T-cell (primary cell): ENCODE results near the gene DOCK1. TPM values are rescaled to one million over a fixed set of nuclear protein-coding genes. Genes with fewer than 3 reads are reported as not detected.

Experiments used
- ATAC-seq, 4 experiments: fragments of 200-7000 bp in 3 of 4; fragments of 150-1000 bp in 1 of 4; cut with Tn5 transposase; replicated peaks in 1 of 4; 1 replicate in 3 of 4; 2 replicates in 1 of 4; pipeline ENCODE4 v1.10.0; 2021; ENCODE audit warnings: moderate library complexity in 3 of 4, mild to moderate bottlenecking in 2 of 4, moderate number of reproducible peaks in 1 of 4
- CTCF ChIA-PET, 2 donors: fragments of 300-600 bp; sonication (Branson Sonifier 250); formaldehyde crosslinking; loops; one replicate each; lab custom pipeline; 2022; ENCODE audit warnings: antibody characterized with exemption in 2 of 2; lab: Charles Lee
- POLR2A ChIA-PET, 2 donors: fragments of 300-600 bp; sonication (Branson Sonifier 250); formaldehyde crosslinking; loops; one replicate each; lab custom pipeline; 2022; ENCODE audit warnings: antibody characterized with exemption in 2 of 2; lab: Charles Lee
- DNase-seq, 35 experiments: peaks; one replicate each; pipeline versions ENCODE4 v3.0.0 to v3.0.0-alpha.2; 2013 to 2023
- H3K27ac ChIP-seq: one replicate; pipeline ENCODE4 v1.5.1; 2013; ENCODE audit warnings: low read length
- H3K27me3 ChIP-seq, 2 experiments: replicated peaks in 1 of 2; 1 replicate in 1 of 2; 2 replicates in 1 of 2; pipeline versions ENCODE4 v1.6.1 to v1.7.0; 2013; ENCODE audit warnings: low read length in 1 of 2, mixed read lengths in 1 of 2; ENCODE audit not compliant: control insufficient read depth in 2 of 2, insufficient read depth in 2 of 2; ENCODE audit errors: extremely low read depth in 1 of 2
- H3K36me3 ChIP-seq, 2 donors: 1 replicate in 1 of 2; 2 replicates in 1 of 2; pipeline versions ENCODE4 v1.6.1 to v1.7.0; 2013; ENCODE audit warnings: low read length in 1 of 2; ENCODE audit not compliant: control insufficient read depth in 2 of 2, insufficient read depth in 1 of 2; ENCODE audit errors: extremely low read depth in 1 of 2
- H3K4me1 ChIP-seq, 2 experiments: 1 replicate in 1 of 2; 2 replicates in 1 of 2; pipeline versions ENCODE4 v1.6.1 to v1.7.0; 2013; ENCODE audit warnings: low read length in 2 of 2, mixed read lengths in 1 of 2; ENCODE audit not compliant: insufficient read depth in 2 of 2, control insufficient read depth in 1 of 2; ENCODE audit errors: extremely low read depth in 1 of 2
- H3K4me3 ChIP-seq, 2 donors: 1 replicate in 1 of 2; 2 replicates in 1 of 2; pipeline versions ENCODE4 v1.5.1 to v1.7.0; 2013; ENCODE audit warnings: mild to moderate bottlenecking in 2 of 2, low read length in 1 of 2, moderate library complexity in 1 of 2; ENCODE audit not compliant: control insufficient read depth in 1 of 2; ENCODE audit errors: extremely low read depth in 1 of 2
- H3K9me3 ChIP-seq: 2 replicates; pipeline ENCODE4 v1.7.0; 2013
- H3K27ac Mint-ChIP-seq, 2 donors: one replicate each; pipeline ENCODE4 v1.8.0; 2020 to 2021; ENCODE audit warnings: mild to moderate bottlenecking in 2 of 2, mixed read lengths in 2 of 2
- H3K27me3 Mint-ChIP-seq, 2 donors: one replicate each; pipeline ENCODE4 v1.8.0; 2021 to 2022; ENCODE audit warnings: mixed read lengths in 2 of 2
- H3K36me3 Mint-ChIP-seq: one replicate; pipeline ENCODE4 v1.8.0; 2021; ENCODE audit warnings: mixed read lengths
- H3K4me1 Mint-ChIP-seq, 3 donors: one replicate each; pipeline ENCODE4 v1.8.0; 2020 to 2022; ENCODE audit warnings: mixed read lengths in 3 of 3, mild to moderate bottlenecking in 1 of 3
- H3K4me3 Mint-ChIP-seq, 3 donors: one replicate each; pipeline ENCODE4 v1.8.0; 2020 to 2022; ENCODE audit warnings: mild to moderate bottlenecking in 3 of 3, mixed read lengths in 3 of 3, moderate library complexity in 3 of 3
- H3K9me3 Mint-ChIP-seq, 3 donors: one replicate each; pipeline ENCODE4 v1.8.0; 2020 to 2022; ENCODE audit warnings: mixed read lengths in 3 of 3
- WGBS: methylation state at CpG from one replicate; pipeline ENCODE4 v1.1.5; 2013; ENCODE audit warnings: missing lambda C conversion rate; ENCODE audit not compliant: insufficient coverage; 5-methylcytosine and 5-hydroxymethylcytosine counted together
- total RNA-seq, 35 experiments: library from RNA in 6 of 35; stranded (reverse) in 6 of 35; fragments of 120-200 nt in 1 of 35; gene quantifications; one replicate each; pipeline versions ENCODE4 v1.2.1 to v1.2.4 and lab custom pipeline; 2013 to 2026

DOCK1 gene
- total RNA-seq, 5 donors from 2014 or later (not counting 1 experiment from before 2014, with no cell fraction given): 0.18 to 0.53 (median 0.37) TPM

GRCh38 chr10:127347202-127347959, 442.2 kb downstream of the DOCK1 start:
- Mint-ChIP-seq H3K27ac (no peak overlapping the region), H3K9me3 (no peaks in the 10 kb centered on the region), H3K36me3 (no peaks in the 10 kb centered on the region), H3K27me3 (peaks cover 0 to 8% of the 10 kb centered on the region in 2 donors), H3K4me3 (no peak overlapping the region), H3K4me1 (no peaks in the 10 kb centered on the region)
- Histone ChIP-seq H3K27ac (no peak overlapping the region), H3K9me3 (no peaks in the 10 kb centered on the region), H3K4me1 (no peaks in the 10 kb centered on the region), H3K4me3 (no peak overlapping the region), H3K36me3 (no peaks in the 10 kb centered on the region), H3K27me3 (peaks cover 0 to 23% of the 10 kb centered on the region in 2 experiments)
- ChIA-PET CTCF (interaction anchor here in 1 of 2 donors (1.1 kb wide), 1 partner anchor 104 kb away, joined by 4 read pairs; no protein-coding TSS in a partner anchor), POLR2A (interaction anchor here in 1 of 2 donors (0.6 kb wide), 1 partner anchor 65 kb away, joined by 19 read pairs; no protein-coding TSS in a partner anchor)
- ATAC-seq (no peak), DNase-seq (peak in 1 of 35 experiments; percentile 10)
- WGBS: 88% methylated on average over 21 of the region's 23 CpGs

- no peaks in the 10 kb centered on the region for H3K36me3 Mint-ChIP-seq
- H3K4me3 ChIP-seq: no peak overlapping the region
- no peak overlapping the region for H3K27ac Mint-ChIP-seq
- no peaks in the 10 kb centered on the region for H3K4me1 ChIP-seq
- ChIA-PET CTCF (no interaction called here), POLR2A (no interaction called here)
- 90% methylated on average over 2 of the region's 3 CpGs for WGBS
- DNase-seq (no peak), ATAC-seq (no peak)
- H3K27me3 Mint-ChIP-seq: peaks cover 0 to 8% of the 10 kb centered on the region in 2 donors
- no peak overlapping the region for H3K27ac ChIP-seq
- H3K27me3 ChIP-seq: peaks cover 0 to 30% of the 10 kb centered on the region in 2 experiments
- no peaks in the 10 kb centered on the region for H3K9me3 Mint-ChIP-seq
- H3K9me3 ChIP-seq: no peaks in the 10 kb centered on the region
- H3K36me3 ChIP-seq: no peaks in the 10 kb centered on the region
- no peaks in the 10 kb centered on the region for H3K4me1 Mint-ChIP-seq
- no peak overlapping the region for H3K4me3 Mint-ChIP-seq
Measured at GRCh38 chr10:127349737-127350136, 444.5 kb downstream of the DOCK1 start.

GRCh38 chr10:127351542-127351941, 446.3 kb downstream of the DOCK1 start:
- ChIA-PET CTCF (no interaction called here), POLR2A (no interaction called here)
- no peak for ATAC-seq
- Mint-ChIP-seq H3K27ac (no peak overlapping the region), H3K27me3 (peaks cover 0 to 8% of the 10 kb centered on the region in 2 donors), H3K9me3 (no peaks in the 10 kb centered on the region), H3K36me3 (no peaks in the 10 kb centered on the region), H3K4me3 (no peak overlapping the region), H3K4me1 (no peaks in the 10 kb centered on the region)
- Histone ChIP-seq H3K4me1 (no peaks in the 10 kb centered on the region), H3K27me3 (peaks cover 0 to 30% of the 10 kb centered on the region in 2 experiments), H3K27ac (no peak overlapping the region), H3K4me3 (no peak overlapping the region), H3K9me3 (no peaks in the 10 kb centered on the region), H3K36me3 (no peaks in the 10 kb centered on the region)
- DNase-seq: no peak
- 89% methylated on average over 1 of the region's 4 CpGs for WGBS

- POLR2A ChIA-PET: no interaction called here
- no peaks in the 10 kb centered on the region for H3K9me3 ChIP-seq
Measured at GRCh38 chr10:127353544-127353943, 448.3 kb downstream of the DOCK1 start.

GRCh38 chr10:127354255-127354654, 449.0 kb downstream of the DOCK1 start:
- Mint-ChIP-seq H3K9me3 (no peaks in the 10 kb centered on the region), H3K36me3 (no peaks in the 10 kb centered on the region), H3K27me3 (peaks cover 0 to 7% of the 10 kb centered on the region in 2 donors), H3K4me1 (no peaks in the 10 kb centered on the region), H3K27ac (no peak overlapping the region), H3K4me3 (no peak overlapping the region)
- Histone ChIP-seq H3K4me3 (no peak overlapping the region), H3K27ac (no peak overlapping the region), H3K9me3 (no peaks in the 10 kb centered on the region), H3K27me3 (peaks cover 0 to 19% of the 10 kb centered on the region in 2 experiments), H3K4me1 (no peaks in the 10 kb centered on the region), H3K36me3 (no peaks in the 10 kb centered on the region)
- WGBS: 73% methylated on average over 4 of the region's 7 CpGs
- ChIA-PET POLR2A (interaction anchor here in 1 of 2 donors (0.9 kb wide), 1 partner anchor 8 kb away, joined by 3 read pairs; no protein-coding TSS in a partner anchor), CTCF (no interaction called here)
- DNase-seq: no peak
- ATAC-seq: no peak

More at GRCh38 chr10:127353544-127353943, 448.3 kb downstream of the DOCK1 start:
- H3K27ac Mint-ChIP-seq: no peak overlapping the region
- no peak overlapping the region for H3K27ac ChIP-seq
- H3K27me3 Mint-ChIP-seq: peaks cover 0 to 8% of the 10 kb centered on the region in 2 donors
- H3K4me1 ChIP-seq: no peaks in the 10 kb centered on the region
- H3K4me3 Mint-ChIP-seq: no peak overlapping the region
- H3K4me3 ChIP-seq: no peak overlapping the region
- H3K36me3 ChIP-seq: no peaks in the 10 kb centered on the region
- ATAC-seq (no peak), DNase-seq (no peak)
- CTCF ChIA-PET: no interaction called here
- H3K36me3 Mint-ChIP-seq: no peaks in the 10 kb centered on the region
- WGBS: 77% methylated on average over 11 of the region's 13 CpGs
- H3K4me1 Mint-ChIP-seq: no peaks in the 10 kb centered on the region
- H3K9me3 Mint-ChIP-seq: no peaks in the 10 kb centered on the region
- peaks cover 0 to 23% of the 10 kb centered on the region in 2 experiments for H3K27me3 ChIP-seq

GRCh38 chr10:127354992-127355391, 449.8 kb downstream of the DOCK1 start:
- Histone ChIP-seq H3K27ac (no peak overlapping the region), H3K4me3 (no peak overlapping the region), H3K4me1 (no peaks in the 10 kb centered on the region), H3K27me3 (peaks cover 0 to 18% of the 10 kb centered on the region in 2 experiments), H3K36me3 (no peaks in the 10 kb centered on the region), H3K9me3 (no peaks in the 10 kb centered on the region)
- ChIA-PET POLR2A (interaction anchor here in 1 of 2 donors (0.9 kb wide), 1 partner anchor 9 kb away, joined by 3 read pairs; no protein-coding TSS in a partner anchor), CTCF (no interaction called here)
- Mint-ChIP-seq H3K4me3 (no peak overlapping the region), H3K27me3 (no peaks in the 10 kb centered on the region), H3K27ac (no peak overlapping the region), H3K4me1 (no peaks in the 10 kb centered on the region), H3K36me3 (no peaks in the 10 kb centered on the region), H3K9me3 (no peaks in the 10 kb centered on the region)
- WGBS: 40% methylated on average over 1 of the region's 1 CpG
- DNase-seq (peak in 1 of 35 experiments; percentile 7), ATAC-seq (no peak)
